Parathyroid adenoma (tissue), 2 donors: Measurements from ENCODE around the gene CUL2.

Experiments used
- H2AFZ ChIP-seq: fragments of 300-600 bp; sonication (generic); one replicate; pipeline ENCODE4 v1.7.0; 2017; ENCODE audit warnings: antibody characterized with exemption, mild to moderate bottlenecking
- H3K27ac ChIP-seq: fragments of 300-600 bp; sonication (generic); one replicate; pipeline ENCODE4 v1.7.0; 2017
- H3K27me3 ChIP-seq: fragments of 300-600 bp; sonication (generic); one replicate; pipeline ENCODE4 v1.7.0; 2017; ENCODE audit warnings: low read length; ENCODE audit not compliant: control insufficient read depth, insufficient read depth
- H3K36me3 ChIP-seq: fragments of 300-600 bp; sonication (generic); one replicate; pipeline ENCODE4 v1.7.0; 2017; ENCODE audit warnings: low read length; ENCODE audit not compliant: control insufficient read depth, insufficient read depth
- H3K4me1 ChIP-seq: fragments of 300-600 bp; sonication (generic); one replicate; pipeline ENCODE4 v1.7.0; 2017; ENCODE audit warnings: control low read depth
- H3K4me2 ChIP-seq: fragments of 300-600 bp; sonication (generic); one replicate; pipeline ENCODE4 v1.7.0; 2017; ENCODE audit warnings: low read length
- H3K4me3 ChIP-seq: fragments of 300-600 bp; sonication (generic); one replicate; pipeline ENCODE4 v1.7.0; 2017; ENCODE audit warnings: low read depth, low read length
- H3K79me2 ChIP-seq: fragments of 300-600 bp; sonication (generic); one replicate; pipeline ENCODE4 v1.7.0; 2017; ENCODE audit warnings: control low read depth
- H3K9ac ChIP-seq: fragments of 300-600 bp; sonication (generic); one replicate; pipeline ENCODE4 v1.7.0; 2017; ENCODE audit warnings: mild to moderate bottlenecking
- H3K9me3 ChIP-seq: fragments of 300-600 bp; sonication (generic); one replicate; pipeline ENCODE4 v1.7.0; 2017; ENCODE audit warnings: low read length; ENCODE audit not compliant: control insufficient read depth
- CTCF ChIP-seq: fragments of 300-600 bp; sonication (generic); IDR thresholded peaks from one replicate; pipeline ENCODE4 v1.7.0; 2017; ENCODE audit warnings: antibody characterized with exemption, mild to moderate bottlenecking
- donor health status: primary hyperparathyroidism.

The CUL2 gene

GRCh38 chr10:34988397-34989067 is 101.6 kb downstream of the CUL2 start:
- no peaks in the 10 kb centered on the region for H3K27me3 ChIP-seq
- H3K36me3 ChIP-seq, result no peaks in the 10 kb centered on the region
- H3K9ac ChIP-seq, result no peak overlapping the region
- no peak for TF ChIP-seq CTCF
- H3K4me2 ChIP-seq, result no peak overlapping the region
- no peak overlapping the region for H2AFZ ChIP-seq
- no peaks in the 10 kb centered on the region for H3K9me3 ChIP-seq
- H3K79me2 ChIP-seq, result no peaks in the 10 kb centered on the region
- H3K4me3 ChIP-seq, result no peak overlapping the region
- H3K4me1 ChIP-seq, result no peaks in the 10 kb centered on the region
- H3K27ac ChIP-seq, result no peak overlapping the region

GRCh38 chr10:34985823-34986222 is 104.3 kb downstream of the CUL2 start:
- Histone ChIP-seq H3K79me2 (no peaks in the 10 kb centered on the region), H3K9me3 (no peaks in the 10 kb centered on the region), H3K4me3 (no peak overlapping the region), H3K27ac (no peak overlapping the region), H3K4me2 (no peak overlapping the region), H2AFZ (no peak overlapping the region), H3K9ac (no peak overlapping the region), H3K4me1 (no peaks in the 10 kb centered on the region), H3K36me3 (no peaks in the 10 kb centered on the region), H3K27me3 (no peaks in the 10 kb centered on the region)
- no peak for TF ChIP-seq CTCF

GRCh38 chr10:34985146-34985545 is 105.0 kb downstream of the CUL2 start:
- Histone ChIP-seq H3K9me3 (no peaks in the 10 kb centered on the region), H3K4me3 (no peak overlapping the region), H3K27me3 (no peaks in the 10 kb centered on the region), H3K4me2 (no peak overlapping the region), H3K4me1 (no peaks in the 10 kb centered on the region), H3K36me3 (no peaks in the 10 kb centered on the region), H3K9ac (no peak overlapping the region), H3K79me2 (no peaks in the 10 kb centered on the region), H3K27ac (no peak overlapping the region), H2AFZ (no peak overlapping the region)
- TF ChIP-seq CTCF, result no peak

GRCh38 chr10:34981844-34982243 is 108.3 kb downstream of the CUL2 start:
- no peaks in the 10 kb centered on the region for H3K4me1 ChIP-seq
- no peak overlapping the region for H3K27ac ChIP-seq
- no peaks in the 10 kb centered on the region for H3K36me3 ChIP-seq
- no peaks in the 10 kb centered on the region for H3K79me2 ChIP-seq
- H3K9ac ChIP-seq, result no peak overlapping the region
- H3K27me3 ChIP-seq, result no peaks in the 10 kb centered on the region
- no peak overlapping the region for H2AFZ ChIP-seq
- no peak for TF ChIP-seq CTCF
- H3K4me2 ChIP-seq, result no peak overlapping the region
- no peak overlapping the region for H3K4me3 ChIP-seq
- H3K9me3 ChIP-seq, result no peaks in the 10 kb centered on the region

- Histone ChIP-seq H3K27ac (no peak overlapping the region), H3K79me2 (no peaks in the 10 kb centered on the region), H3K9ac (no peak overlapping the region), H3K4me1 (no peaks in the 10 kb centered on the region), H3K4me2 (no peak overlapping the region), H2AFZ (no peak overlapping the region), H3K27me3 (no peaks in the 10 kb centered on the region), H3K9me3 (no peaks in the 10 kb centered on the region), H3K36me3 (no peaks in the 10 kb centered on the region), H3K4me3 (no peak overlapping the region)
- no peak for TF ChIP-seq CTCF
These were observed 110.2 kb downstream of the CUL2 start for GRCh38 chr10:34979938-34980337.
